ENCODE data around the gene DZIP1L.

GRCh38 chr3:138097192-138098172 is 17.9 kb downstream of the DZIP1L start:
- TF ChIP-seq CTCF (conservative IDR thresholded peaks at IDR 0.05; ENCODE audit: low read depth, low read length) (peak; percentile 60), EZH2 (IDR thresholded peaks at IDR 0.05; ENCODE audit: borderline replicate concordance, low read depth, low read length, poor library complexity, severe bottlenecking) (no peak)
